ENCODE data around the gene TSSK3.

DNA sequence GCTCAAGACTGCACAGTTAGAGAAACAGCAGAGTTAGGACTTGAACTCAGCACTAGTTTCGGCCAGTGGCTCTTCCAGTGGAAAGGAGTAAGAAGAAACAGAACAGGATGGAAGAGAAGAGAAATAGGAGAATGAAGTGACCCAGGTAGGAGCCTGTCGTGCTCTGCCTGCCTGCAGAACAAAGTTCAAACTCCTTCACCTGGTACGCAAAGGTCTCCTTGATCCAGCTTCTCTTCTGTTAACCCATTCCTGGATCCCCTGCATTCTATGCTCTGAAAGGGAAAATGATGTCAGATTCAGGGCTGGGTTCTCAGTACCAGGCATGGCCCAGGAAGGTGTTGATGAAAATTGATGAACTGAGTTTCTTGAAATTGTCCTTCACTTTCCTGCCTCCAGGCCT lies 3.9 kb upstream of the TSSK3 start:
- TF ChIP-seq, protein P1, sequence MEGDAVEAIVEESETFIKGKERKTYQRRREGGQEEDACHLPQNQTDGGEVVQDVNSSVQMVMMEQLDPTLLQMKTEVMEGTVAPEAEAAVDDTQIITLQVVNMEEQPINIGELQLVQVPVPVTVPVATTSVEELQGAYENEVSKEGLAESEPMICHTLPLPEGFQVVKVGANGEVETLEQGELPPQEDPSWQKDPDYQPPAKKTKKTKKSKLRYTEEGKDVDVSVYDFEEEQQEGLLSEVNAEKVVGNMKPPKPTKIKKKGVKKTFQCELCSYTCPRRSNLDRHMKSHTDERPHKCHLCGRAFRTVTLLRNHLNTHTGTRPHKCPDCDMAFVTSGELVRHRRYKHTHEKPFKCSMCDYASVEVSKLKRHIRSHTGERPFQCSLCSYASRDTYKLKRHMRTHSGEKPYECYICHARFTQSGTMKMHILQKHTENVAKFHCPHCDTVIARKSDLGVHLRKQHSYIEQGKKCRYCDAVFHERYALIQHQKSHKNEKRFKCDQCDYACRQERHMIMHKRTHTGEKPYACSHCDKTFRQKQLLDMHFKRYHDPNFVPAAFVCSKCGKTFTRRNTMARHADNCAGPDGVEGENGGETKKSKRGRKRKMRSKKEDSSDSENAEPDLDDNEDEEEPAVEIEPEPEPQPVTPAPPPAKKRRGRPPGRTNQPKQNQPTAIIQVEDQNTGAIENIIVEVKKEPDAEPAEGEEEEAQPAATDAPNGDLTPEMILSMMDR (IDR thresholded peaks at IDR 0.05; ENCODE audit: borderline replicate concordance, extremely low read depth, low read length, poor library complexity, severe bottlenecking), result no peak
- TF ChIP-seq EZH2 (IDR thresholded peaks at IDR 0.05; ENCODE audit: borderline replicate concordance, low read depth, low read length, severe bottlenecking), result no peak
